NCI-H446 treated with DMSO at 0.1 percent for 48 hours (cell line): Measurements from ENCODE around the gene NDUFV2.
"Not testable (repeated sequence)": the region's sequence is repeated elsewhere in the genome, so short reads cannot be mapped to it uniquely, and the experiment has no call there.

Source experiments
- DNase-seq: peaks from one replicate; lab custom pipeline; 2025; lab: John Stamatoyannopoulos, UW

Gene NDUFV2

GRCh38 chr18:9102508-9103375 is at the start of gene NDUFV2:
NDUFV2 (plus strand) TSS chr18:9102699; CDS start chr18:9102744, 45 bp downstream.
- DNase-seq, result peak; percentile 84

- DNase-seq, result no peak
Measured at GRCh38 chr18:9053814-9054213, 48.7 kb upstream of the NDUFV2 start.

GRCh38 chr18:9055185-9055584 is 47.3 kb upstream of the NDUFV2 start:
- peak; percentile 42 for DNase-seq

GRCh38 chr18:9055626-9056025 is 46.9 kb upstream of the NDUFV2 start:
- DNase-seq, result no peak

- no peak for DNase-seq
Measured at GRCh38 chr18:9057646-9058045, 44.9 kb upstream of the NDUFV2 start.

GRCh38 chr18:9058406-9058805 is 44.1 kb upstream of the NDUFV2 start:
- no peak for DNase-seq

- DNase-seq, result no peak
Measured at GRCh38 chr18:9062418-9062751, 40.1 kb upstream of the NDUFV2 start.

- DNase-seq, result no peak
Measured at GRCh38 chr18:9065864-9066263, 36.6 kb upstream of the NDUFV2 start.

GRCh38 chr18:9066358-9066757 is 36.1 kb upstream of the NDUFV2 start:
- DNase-seq, result no peak

- DNase-seq, result no peak
Measured at GRCh38 chr18:9066817-9067306, 35.6 kb upstream of the NDUFV2 start.

- DNase-seq, result no peak
Measured at GRCh38 chr18:9067823-9068222, 34.7 kb upstream of the NDUFV2 start.

- no peak for DNase-seq
Measured at GRCh38 chr18:9068346-9068745, 34.2 kb upstream of the NDUFV2 start.

GRCh38 chr18:9069601-9070000 is 32.9 kb upstream of the NDUFV2 start:
- DNase-seq, result no peak

GRCh38 chr18:9070212-9070611 is 32.3 kb upstream of the NDUFV2 start:
- DNase-seq, result no peak

- DNase-seq, result no peak
Measured at GRCh38 chr18:9079818-9080528, 22.5 kb upstream of the NDUFV2 start.

- no peak for DNase-seq
Measured at GRCh38 chr18:9081940-9082339, 20.6 kb upstream of the NDUFV2 start.

- no peak for DNase-seq
Measured at GRCh38 chr18:9082711-9083510, 19.6 kb upstream of the NDUFV2 start.

GRCh38 chr18:9086015-9086414 is 16.5 kb upstream of the NDUFV2 start:
- no peak for DNase-seq

- DNase-seq, result no peak
Measured at GRCh38 chr18:9086624-9087023, 15.9 kb upstream of the NDUFV2 start.

- no peak for DNase-seq
Measured at GRCh38 chr18:9087144-9087543, 15.4 kb upstream of the NDUFV2 start.

- no peak for DNase-seq
Measured at GRCh38 chr18:9088252-9088651, 14.2 kb upstream of the NDUFV2 start.

- not testable (repeated sequence) for DNase-seq
Measured at GRCh38 chr18:9088727-9089126, 13.8 kb upstream of the NDUFV2 start.
